ENCODE measurements around the gene SDE2.
"Not testable (repeated sequence)": the region's sequence is repeated elsewhere in the genome, so short reads cannot be mapped to it uniquely, and the experiment has no call there.

Gene SDE2

GRCh38 chr1:225977937-225978748 is 21.0 kb downstream of the SDE2 start:
- DNase-seq (ENCODE audit: low read depth, low spot score): no peak

- not testable (repeated sequence) for DNase-seq (ENCODE audit: low read depth, low spot score)
Observed at GRCh38 chr1:225975146-225975545, 24.0 kb downstream of the SDE2 start.

GRCh38 chr1:225974454-225974853 is 24.7 kb downstream of the SDE2 start:
- no peak for DNase-seq (ENCODE audit: low read depth, low spot score)

GRCh38 chr1:225973158-225973557 is 26.0 kb downstream of the SDE2 start:
- no peak for DNase-seq (ENCODE audit: low read depth, low spot score)

- DNase-seq (ENCODE audit: low read depth, low spot score): no peak
Observed at GRCh38 chr1:225972344-225973152, 26.6 kb downstream of the SDE2 start.

- not testable (repeated sequence) for DNase-seq (ENCODE audit: low read depth, low spot score)
Observed at GRCh38 chr1:225970592-225971157, 28.5 kb downstream of the SDE2 start.

- not testable (repeated sequence) for DNase-seq (ENCODE audit: low read depth, low spot score)
Observed at GRCh38 chr1:225969751-225970150, 29.4 kb downstream of the SDE2 start.

- DNase-seq (ENCODE audit: low read depth, low spot score): no peak
Observed at GRCh38 chr1:225965231-225965630, 33.9 kb downstream of the SDE2 start.

GRCh38 chr1:225963735-225964530 is 35.2 kb downstream of the SDE2 start:
- no peak for DNase-seq (ENCODE audit: low read depth, low spot score)

GRCh38 chr1:225962440-225962975 is 36.6 kb downstream of the SDE2 start:
- peak; percentile 21 for DNase-seq (ENCODE audit: low read depth, low spot score)

GRCh38 chr1:225961659-225962439 is 37.3 kb downstream of the SDE2 start:
- no peak for DNase-seq (ENCODE audit: low read depth, low spot score)

GRCh38 chr1:225958041-225958440 is 41.1 kb downstream of the SDE2 start:
- DNase-seq (ENCODE audit: low read depth, low spot score): no peak

- DNase-seq (ENCODE audit: low read depth, low spot score): no peak
Observed at GRCh38 chr1:225954753-225955152, 44.4 kb downstream of the SDE2 start.

- no peak for DNase-seq (ENCODE audit: low read depth, low spot score)
Observed at GRCh38 chr1:225953315-225953714, 45.8 kb downstream of the SDE2 start.

GRCh38 chr1:225950905-225951497 is 48.1 kb downstream of the SDE2 start:
- DNase-seq (ENCODE audit: low read depth, low spot score): no peak

GRCh38 chr1:225949041-225949440 is 50.1 kb downstream of the SDE2 start:
- no peak for DNase-seq (ENCODE audit: low read depth, low spot score)

GRCh38 chr1:225946803-225947202 is 52.3 kb downstream of the SDE2 start:
- DNase-seq (ENCODE audit: low read depth, low spot score): no peak

GRCh38 chr1:225946082-225946620 is 53.0 kb downstream of the SDE2 start:
- no peak for DNase-seq (ENCODE audit: low read depth, low spot score)

GRCh38 chr1:225945564-225945963 is 53.6 kb downstream of the SDE2 start:
- no peak for DNase-seq (ENCODE audit: low read depth, low spot score)

- DNase-seq (ENCODE audit: low read depth, low spot score): no peak
Observed at GRCh38 chr1:225944951-225945350, 54.2 kb downstream of the SDE2 start.

All from activated CD4-positive, CD25-positive, alpha-beta regulatory T cell treated with anti-CD3 and anti-CD28 coated beads, Interleukin-2, amount 50 U/mL, for 16 hours (primary cell).